GM21381 (cell line): ENCODE results near the gene TPK1.
A peak's percentile ranks its signal among the peaks of the same experiment; 100 is the strongest.

Experiments
- ATAC-seq: cut with Tn5 transposase; IDR thresholded peaks from one replicate; pipeline ENCODE4 v1.9.1; 2021; ENCODE audit warnings: mild to moderate bottlenecking, moderate library complexity; ENCODE audit not compliant: unreplicated experiment

The TPK1 gene

GRCh38 chr7:144835652-144836544 lies at the start of gene TPK1:
TSS of gene TPK1 (minus strand) at chr7:144836053. CDS start at chr7:144835602, 451 bp downstream.
- peak; percentile 89 for ATAC-seq

DNA sequence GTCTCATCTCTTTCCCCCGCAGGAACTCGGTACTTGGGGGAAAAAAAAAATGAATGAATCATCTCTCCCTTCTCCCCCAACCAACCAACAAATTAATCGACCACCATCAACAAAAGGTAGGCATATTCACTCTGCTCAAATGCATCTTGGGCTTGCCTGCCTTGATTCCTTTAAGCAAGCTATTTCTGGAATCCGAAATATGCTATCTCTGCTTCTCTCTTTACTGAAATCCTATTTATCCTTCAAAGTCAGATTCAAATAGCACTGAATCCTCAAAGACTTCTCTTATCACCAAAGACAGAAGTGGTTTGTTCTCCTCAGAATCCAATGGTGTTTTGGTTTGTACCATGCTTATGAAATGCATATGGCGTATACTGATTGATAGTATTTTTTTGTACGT lies 49.6 kb upstream of the TPK1 start:
- no peak for ATAC-seq

DNA sequence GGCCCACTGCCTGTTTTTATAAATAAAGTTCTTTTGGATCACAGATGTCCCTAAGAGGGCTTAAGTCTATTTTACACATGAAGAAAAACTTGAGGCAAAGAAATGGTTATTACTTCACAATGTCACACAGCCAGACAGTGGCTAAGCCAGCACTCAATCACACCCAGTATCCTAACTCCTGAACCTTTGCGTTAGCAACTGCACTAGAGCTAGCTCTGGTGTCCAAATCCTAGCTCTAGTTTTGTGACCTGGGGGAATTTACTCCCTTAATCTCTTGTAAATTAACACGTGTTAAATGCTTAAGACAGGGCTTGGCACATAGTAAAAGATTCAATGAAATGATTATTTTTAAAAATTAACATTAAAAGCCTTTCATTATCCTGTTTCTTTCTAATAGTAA lies 49.0 kb upstream of the TPK1 start:
- no peak for ATAC-seq

GRCh38 chr7:144873316-144873845 lies 37.5 kb upstream of the TPK1 start:
- ATAC-seq: no peak

DNA sequence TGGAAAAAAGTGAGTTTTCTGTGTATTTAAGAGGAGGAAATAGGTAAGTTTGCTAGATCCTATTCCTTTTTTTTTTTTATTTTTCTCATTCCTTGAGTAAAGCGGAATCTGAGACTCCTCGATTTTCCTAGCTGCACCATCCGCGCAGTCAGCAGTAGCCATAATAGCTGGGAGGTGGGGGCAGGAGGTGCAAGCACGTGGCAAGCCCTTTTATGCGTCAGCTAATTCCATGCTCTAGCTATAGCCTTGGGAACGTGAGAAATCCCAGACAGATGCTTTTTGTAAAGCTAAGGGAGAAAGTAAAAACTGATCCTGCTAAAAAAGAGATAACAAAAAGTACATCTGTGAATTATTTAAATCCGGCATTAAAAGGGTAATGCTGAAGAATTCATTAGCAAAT lies 33.2 kb upstream of the TPK1 start:
- ATAC-seq: no peak

GRCh38 chr7:144866189-144866588 lies 30.3 kb upstream of the TPK1 start:
- no peak for ATAC-seq

DNA sequence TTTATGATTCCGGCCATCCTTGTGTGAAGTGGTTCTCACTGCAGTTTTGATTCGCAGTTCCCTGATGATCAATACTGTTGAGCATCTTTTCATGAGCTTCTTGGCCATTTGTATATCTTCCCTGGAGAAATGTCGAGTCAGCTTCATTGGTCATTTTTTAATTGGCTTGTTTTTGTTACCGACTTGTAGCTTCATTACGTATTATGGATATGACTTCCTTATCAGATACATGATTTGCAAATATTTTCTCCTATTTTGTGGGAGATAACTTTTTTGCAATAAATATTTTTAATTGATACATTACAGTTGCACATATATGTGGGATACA lies 27.4 kb upstream of the TPK1 start:
- no peak for ATAC-seq

DNA sequence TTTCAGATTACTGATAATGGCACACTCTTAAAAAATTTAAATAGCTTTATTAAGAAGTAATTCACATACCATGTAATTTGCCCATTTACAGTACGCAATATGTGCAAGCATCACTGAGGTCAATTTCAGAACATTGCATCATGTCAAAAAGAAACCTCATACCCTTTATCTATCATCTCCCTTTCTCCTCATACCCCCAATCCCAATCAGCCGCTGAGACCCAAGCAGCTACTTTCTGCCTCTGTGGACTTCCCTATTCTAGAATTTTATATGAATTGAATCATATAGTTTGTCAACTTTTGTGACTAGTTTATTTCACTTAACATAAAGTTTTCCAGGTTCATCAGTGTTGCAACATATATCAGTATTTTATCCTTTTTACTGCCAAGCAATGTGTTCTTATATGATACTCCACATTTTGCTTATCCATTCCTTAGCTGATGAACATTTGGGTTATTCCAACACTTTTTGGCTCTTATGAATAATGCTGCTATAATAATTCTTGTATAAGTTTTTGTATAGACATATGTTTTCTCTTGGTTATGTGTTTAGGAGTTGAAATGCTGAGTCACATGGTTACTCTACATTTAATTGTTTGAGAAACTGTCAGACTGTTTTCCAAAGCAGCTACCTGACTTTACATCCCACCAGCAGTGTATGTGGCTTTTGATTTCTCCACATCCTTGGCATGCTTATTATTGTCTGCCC lies 26.9 kb upstream of the TPK1 start:
- no peak for ATAC-seq

DNA sequence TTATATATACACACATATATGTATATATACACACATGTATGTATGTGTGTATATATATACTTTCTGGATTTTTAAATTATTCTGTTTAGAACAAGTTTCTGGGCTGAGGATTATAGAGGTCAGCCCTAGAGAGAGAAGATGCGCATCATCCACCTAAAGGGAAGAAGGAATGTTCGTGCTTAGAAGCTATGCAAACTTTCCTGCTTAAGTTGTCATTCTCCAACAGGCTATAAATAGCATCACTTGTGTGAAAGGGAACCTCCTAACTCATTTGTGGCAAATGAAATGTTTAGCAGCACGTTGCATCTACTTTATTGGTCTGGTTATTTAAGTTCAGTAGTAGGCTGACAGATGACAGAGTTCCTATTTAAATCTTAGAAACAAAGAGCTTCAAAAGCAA lies 23.9 kb upstream of the TPK1 start:
- ATAC-seq: no peak

DNA sequence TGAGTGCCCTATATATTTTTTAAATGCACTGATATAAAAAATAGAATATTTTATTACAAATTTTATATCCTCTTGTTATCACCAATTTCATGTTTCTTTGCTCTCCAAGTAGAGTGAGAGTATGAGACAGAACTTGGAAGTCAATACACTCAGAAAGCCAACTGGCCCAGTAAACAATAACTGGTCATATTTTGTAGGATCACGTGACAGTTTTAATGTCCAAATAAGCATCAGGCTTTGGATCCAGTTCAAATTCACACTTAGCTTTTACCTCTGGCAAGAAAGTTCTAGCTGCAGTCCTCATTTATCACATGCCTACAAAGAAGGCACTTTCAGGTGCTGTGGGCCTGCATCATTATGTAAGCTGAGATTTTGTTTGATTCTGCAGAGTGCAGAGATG lies 21.6 kb upstream of the TPK1 start:
- ATAC-seq: no peak

DNA sequence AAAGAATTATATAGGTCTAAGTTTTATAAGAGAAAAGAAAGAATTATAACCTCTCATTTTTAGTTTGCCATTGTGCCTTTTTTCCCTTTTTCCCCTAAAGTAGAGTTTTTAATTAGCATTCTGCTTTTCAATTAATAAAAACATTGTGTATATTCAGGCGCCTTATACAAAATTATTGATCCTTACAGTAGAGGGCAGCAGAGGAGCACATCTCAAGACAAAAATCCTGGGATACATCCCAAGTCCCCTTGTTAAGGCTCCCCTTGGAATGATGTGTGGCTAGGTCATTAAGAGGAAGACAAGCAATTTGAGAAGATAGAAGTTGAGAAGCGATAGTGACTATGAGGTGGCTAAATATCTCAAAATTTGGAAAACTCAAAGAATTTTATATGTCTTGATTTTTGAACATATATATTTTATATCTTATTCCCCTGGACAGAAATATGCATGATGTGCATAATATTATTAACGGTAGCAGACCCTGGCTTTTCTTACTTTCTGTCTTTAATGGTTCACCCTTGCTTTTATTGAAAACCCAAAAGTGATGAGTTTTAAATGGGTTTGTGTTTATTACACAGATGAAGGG lies 19.1 kb upstream of the TPK1 start:
- ATAC-seq: no peak

- ATAC-seq: no peak
These were observed 17.7 kb upstream of the TPK1 start for GRCh38 chr7:144853542-144853941.

GRCh38 chr7:144848078-144848477 lies 12.2 kb upstream of the TPK1 start:
- ATAC-seq: no peak

- peak; percentile 83 for ATAC-seq
These were observed 6.6 kb upstream of the TPK1 start for GRCh38 chr7:144842377-144842851.

DNA sequence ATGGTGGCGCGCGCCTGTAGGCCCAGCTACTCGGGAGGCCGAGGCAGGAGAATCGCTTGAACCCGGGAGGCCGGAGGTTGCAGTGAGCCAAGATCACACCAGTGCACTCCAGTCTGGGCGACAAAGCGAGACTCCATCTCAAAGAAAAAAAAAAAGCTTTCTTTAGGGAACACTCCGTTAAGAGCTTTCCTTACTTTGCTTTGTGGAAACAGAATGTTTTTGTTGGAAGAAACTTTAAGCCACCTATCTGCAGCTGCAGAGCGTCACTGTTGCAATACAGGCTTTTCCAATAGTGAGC lies 641 bp upstream of the TPK1 start:
- ATAC-seq: no peak

DNA sequence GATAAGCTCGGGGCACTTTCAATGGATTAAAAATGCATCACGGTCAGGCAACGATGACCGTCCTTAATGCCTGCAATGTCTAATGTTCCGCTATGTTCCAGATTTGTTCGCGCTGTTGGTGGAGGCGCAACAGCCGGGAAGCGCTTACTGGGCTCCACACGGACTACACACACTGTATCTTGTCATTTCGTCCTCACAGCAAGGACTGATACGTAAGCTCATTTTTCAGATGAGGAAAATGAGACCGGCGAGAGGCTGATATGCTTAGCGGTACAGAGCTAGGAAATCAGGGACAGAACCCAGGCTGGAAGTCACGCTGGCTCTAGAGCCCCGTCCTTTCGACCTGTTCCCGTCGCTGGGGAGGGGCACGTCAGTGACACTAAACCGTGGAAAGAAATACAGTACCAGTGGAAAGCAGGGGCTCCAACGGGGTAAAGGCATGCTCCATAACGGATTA lies 670 bp downstream of the TPK1 start:
- ATAC-seq: peak; percentile 32

- ATAC-seq: peak; percentile 33
These were observed 1.2 kb downstream of the TPK1 start for GRCh38 chr7:144834641-144835144.

GRCh38 chr7:144830811-144831210 lies 5.0 kb downstream of the TPK1 start:
- no peak for ATAC-seq

- ATAC-seq: no peak
These were observed 5.6 kb downstream of the TPK1 start for GRCh38 chr7:144830024-144830785.

GRCh38 chr7:144827621-144828020 lies 8.2 kb downstream of the TPK1 start:
- ATAC-seq: no peak

- no peak for ATAC-seq
These were observed 9.6 kb downstream of the TPK1 start for GRCh38 chr7:144826208-144826607.
